ENCODE results near the gene KCTD21.

Gene KCTD21

GRCh38 chr11:78221396-78222315 lies 33.2 kb upstream of the KCTD21 start:
- H3K4me2 ChIP-seq (ENCODE audit: low read depth, low read length, poor library complexity, severe bottlenecking) = no peak overlapping the region
- no peaks in the 10 kb centered on the region for H3K36me3 ChIP-seq (ENCODE audit: low read length)
- H3K79me2 ChIP-seq (ENCODE audit: insufficient read depth, low read length) = no peaks in the 10 kb centered on the region
- no peak overlapping the region for H3K9ac ChIP-seq (ENCODE audit: low read length)
- H3F3A ChIP-seq (ENCODE audit: insufficient read depth) = no peaks in the 10 kb centered on the region
- TF ChIP-seq CTCF (IDR thresholded peaks at IDR 0.05; ENCODE audit: insufficient read depth, low read length, poor library complexity, severe bottlenecking) (no peak), EZH2phosphoT487 (conservative IDR thresholded peaks at IDR 0.05; ENCODE audit: low read length) (no peak)
- H2AFZ ChIP-seq (ENCODE audit: low read depth, low read length, severe bottlenecking) = no peak overlapping the region
- H3K9me3 ChIP-seq (ENCODE audit: insufficient read depth, low read length) = no peaks in the 10 kb centered on the region
- H3K4me3 ChIP-seq (ENCODE audit: insufficient read depth, low read length, poor library complexity, severe bottlenecking) = no peak overlapping the region
- H4K20me1 ChIP-seq (ENCODE audit: low read depth, low read length) = no peaks in the 10 kb centered on the region
- no peak overlapping the region for H3K27ac ChIP-seq (ENCODE audit: low read depth, low read length)
- H3K9me2 ChIP-seq (replicated peaks; ENCODE audit: insufficient read depth, low read length) = no peaks in the 10 kb centered on the region
- no peaks in the 10 kb centered on the region for H3K27me3 ChIP-seq (ENCODE audit: low read length)

GRCh38 chr11:78220218-78221157 lies 32.1 kb upstream of the KCTD21 start:
- H3F3A ChIP-seq (ENCODE audit: insufficient read depth) = no peaks in the 10 kb centered on the region
- no peaks in the 10 kb centered on the region for H3K27me3 ChIP-seq (ENCODE audit: low read length)
- no peaks in the 10 kb centered on the region for H4K20me1 ChIP-seq (ENCODE audit: low read depth, low read length)
- H2AFZ ChIP-seq (ENCODE audit: low read depth, low read length, severe bottlenecking) = no peak overlapping the region
- H3K9ac ChIP-seq (ENCODE audit: low read length) = no peak overlapping the region
- no peak for TF ChIP-seq EZH2phosphoT487 (conservative IDR thresholded peaks at IDR 0.05; ENCODE audit: low read length)
- no peak for TF ChIP-seq CTCF (IDR thresholded peaks at IDR 0.05; ENCODE audit: insufficient read depth, low read length, poor library complexity, severe bottlenecking)
- no peaks in the 10 kb centered on the region for H3K36me3 ChIP-seq (ENCODE audit: low read length)
- H3K9me3 ChIP-seq (ENCODE audit: insufficient read depth, low read length) = no peaks in the 10 kb centered on the region
- no peaks in the 10 kb centered on the region for H3K79me2 ChIP-seq (ENCODE audit: insufficient read depth, low read length)
- H3K4me3 ChIP-seq (ENCODE audit: insufficient read depth, low read length, poor library complexity, severe bottlenecking) = no peak overlapping the region
- H3K9me2 ChIP-seq (replicated peaks; ENCODE audit: insufficient read depth, low read length) = no peaks in the 10 kb centered on the region
- H3K4me2 ChIP-seq (ENCODE audit: low read depth, low read length, poor library complexity, severe bottlenecking) = no peak overlapping the region
- no peak overlapping the region for H3K27ac ChIP-seq (ENCODE audit: low read depth, low read length)

GRCh38 chr11:78219493-78220217 lies 31.2 kb upstream of the KCTD21 start:
- Histone ChIP-seq H3K4me3 (ENCODE audit: insufficient read depth, low read length, poor library complexity, severe bottlenecking) (no peak overlapping the region), H3K9me3 (ENCODE audit: insufficient read depth, low read length) (no peaks in the 10 kb centered on the region), H3K27ac (ENCODE audit: low read depth, low read length) (no peak overlapping the region), H4K20me1 (ENCODE audit: low read depth, low read length) (no peaks in the 10 kb centered on the region), H3K9me2 (replicated peaks; ENCODE audit: insufficient read depth, low read length) (no peaks in the 10 kb centered on the region), H2AFZ (ENCODE audit: low read depth, low read length, severe bottlenecking) (no peak overlapping the region), H3K4me2 (ENCODE audit: low read depth, low read length, poor library complexity, severe bottlenecking) (no peak overlapping the region), H3K36me3 (ENCODE audit: low read length) (no peaks in the 10 kb centered on the region), H3K27me3 (ENCODE audit: low read length) (no peaks in the 10 kb centered on the region), H3K9ac (ENCODE audit: low read length) (no peak overlapping the region), H3F3A (ENCODE audit: insufficient read depth) (no peaks in the 10 kb centered on the region), H3K79me2 (ENCODE audit: insufficient read depth, low read length) (no peaks in the 10 kb centered on the region)
- TF ChIP-seq CTCF (IDR thresholded peaks at IDR 0.05; ENCODE audit: insufficient read depth, low read length, poor library complexity, severe bottlenecking) (no peak), EZH2phosphoT487 (conservative IDR thresholded peaks at IDR 0.05; ENCODE audit: low read length) (no peak)
